ENCODE results near the gene TFEB. TPM values are rescaled to one million over a fixed set of nuclear protein-coding genes. Genes with fewer than 3 reads are reported as not detected.

The TFEB gene
- total RNA-seq, 1 donor from 2014 or later = 5.1 TPM

DNA sequence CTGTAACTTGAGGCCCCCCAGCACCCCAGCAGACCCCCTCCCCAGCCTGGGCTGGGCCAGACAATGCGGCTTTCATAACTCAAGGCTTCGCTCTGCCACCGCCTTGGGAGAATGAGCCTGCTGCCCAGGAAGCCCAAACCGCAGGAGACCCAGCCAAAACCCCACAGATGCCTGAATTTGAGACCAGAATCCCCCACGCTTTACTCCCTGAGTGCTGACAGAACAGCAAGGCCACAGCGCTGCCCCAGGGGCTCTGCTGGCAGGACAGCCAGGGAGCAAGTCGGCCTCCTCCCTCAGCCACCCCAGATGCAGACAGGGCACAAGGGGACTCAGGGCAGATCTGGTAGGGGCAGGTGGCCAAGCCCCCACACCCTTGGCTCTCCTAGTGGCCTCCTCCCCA is 95.0 kb downstream of the TFEB start:
- Histone ChIP-seq H3K36me3 (ENCODE audit: control insufficient read depth, insufficient read depth, low read length) (no peaks in the 10 kb centered on the region), H3K4me3 (ENCODE audit: low read depth, low read length) (no peak overlapping the region), H3K27me3 (ENCODE audit: control insufficient read depth, insufficient read depth, low read length) (peaks cover 27% of the 10 kb centered on the region)
- TF ChIP-seq, protein P1, sequence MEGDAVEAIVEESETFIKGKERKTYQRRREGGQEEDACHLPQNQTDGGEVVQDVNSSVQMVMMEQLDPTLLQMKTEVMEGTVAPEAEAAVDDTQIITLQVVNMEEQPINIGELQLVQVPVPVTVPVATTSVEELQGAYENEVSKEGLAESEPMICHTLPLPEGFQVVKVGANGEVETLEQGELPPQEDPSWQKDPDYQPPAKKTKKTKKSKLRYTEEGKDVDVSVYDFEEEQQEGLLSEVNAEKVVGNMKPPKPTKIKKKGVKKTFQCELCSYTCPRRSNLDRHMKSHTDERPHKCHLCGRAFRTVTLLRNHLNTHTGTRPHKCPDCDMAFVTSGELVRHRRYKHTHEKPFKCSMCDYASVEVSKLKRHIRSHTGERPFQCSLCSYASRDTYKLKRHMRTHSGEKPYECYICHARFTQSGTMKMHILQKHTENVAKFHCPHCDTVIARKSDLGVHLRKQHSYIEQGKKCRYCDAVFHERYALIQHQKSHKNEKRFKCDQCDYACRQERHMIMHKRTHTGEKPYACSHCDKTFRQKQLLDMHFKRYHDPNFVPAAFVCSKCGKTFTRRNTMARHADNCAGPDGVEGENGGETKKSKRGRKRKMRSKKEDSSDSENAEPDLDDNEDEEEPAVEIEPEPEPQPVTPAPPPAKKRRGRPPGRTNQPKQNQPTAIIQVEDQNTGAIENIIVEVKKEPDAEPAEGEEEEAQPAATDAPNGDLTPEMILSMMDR (IDR thresholded peaks at IDR 0.05; ENCODE audit: insufficient read depth, low read length, poor library complexity, severe bottlenecking) = no peak
- DNase-seq (ENCODE audit: low read depth) = no peak

DNA sequence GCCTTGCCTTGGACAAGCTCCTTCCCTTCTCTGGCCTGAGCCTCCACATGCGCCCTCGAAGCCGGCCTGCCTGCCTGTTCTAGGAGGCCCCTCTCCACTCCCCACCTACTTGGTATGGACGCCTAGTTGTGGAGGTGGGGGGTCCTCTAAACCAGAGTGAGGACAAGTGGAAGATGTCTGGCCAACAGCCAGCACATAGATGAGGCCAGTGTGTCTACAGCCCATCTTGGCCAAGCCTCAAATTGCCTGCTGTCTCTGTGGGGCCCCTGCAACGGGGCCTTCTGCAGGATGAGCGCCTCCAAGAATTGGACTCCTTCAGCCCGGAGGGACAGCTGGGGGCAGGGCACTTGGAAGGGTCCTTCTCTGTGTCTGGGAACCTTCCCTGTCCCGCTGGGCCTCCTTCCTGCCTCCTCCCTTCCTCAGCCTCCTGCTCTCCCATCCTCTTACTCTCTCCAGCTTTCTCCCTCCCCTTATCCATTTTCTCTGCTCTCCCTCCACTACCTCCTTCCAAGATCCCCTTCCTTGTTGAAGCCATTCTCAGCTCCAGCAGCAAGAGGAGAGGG is 95.5 kb downstream of the TFEB start:
- Histone ChIP-seq H3K4me3 (ENCODE audit: low read depth, low read length) (no peak overlapping the region), H3K36me3 (ENCODE audit: control insufficient read depth, insufficient read depth, low read length) (no peaks in the 10 kb centered on the region), H3K27me3 (ENCODE audit: control insufficient read depth, insufficient read depth, low read length) (peaks cover 27% of the 10 kb centered on the region)
- TF ChIP-seq, protein P1 (IDR thresholded peaks at IDR 0.05; ENCODE audit: insufficient read depth, low read length, poor library complexity, severe bottlenecking) = no peak
- DNase-seq (ENCODE audit: low read depth) = no peak

DNA sequence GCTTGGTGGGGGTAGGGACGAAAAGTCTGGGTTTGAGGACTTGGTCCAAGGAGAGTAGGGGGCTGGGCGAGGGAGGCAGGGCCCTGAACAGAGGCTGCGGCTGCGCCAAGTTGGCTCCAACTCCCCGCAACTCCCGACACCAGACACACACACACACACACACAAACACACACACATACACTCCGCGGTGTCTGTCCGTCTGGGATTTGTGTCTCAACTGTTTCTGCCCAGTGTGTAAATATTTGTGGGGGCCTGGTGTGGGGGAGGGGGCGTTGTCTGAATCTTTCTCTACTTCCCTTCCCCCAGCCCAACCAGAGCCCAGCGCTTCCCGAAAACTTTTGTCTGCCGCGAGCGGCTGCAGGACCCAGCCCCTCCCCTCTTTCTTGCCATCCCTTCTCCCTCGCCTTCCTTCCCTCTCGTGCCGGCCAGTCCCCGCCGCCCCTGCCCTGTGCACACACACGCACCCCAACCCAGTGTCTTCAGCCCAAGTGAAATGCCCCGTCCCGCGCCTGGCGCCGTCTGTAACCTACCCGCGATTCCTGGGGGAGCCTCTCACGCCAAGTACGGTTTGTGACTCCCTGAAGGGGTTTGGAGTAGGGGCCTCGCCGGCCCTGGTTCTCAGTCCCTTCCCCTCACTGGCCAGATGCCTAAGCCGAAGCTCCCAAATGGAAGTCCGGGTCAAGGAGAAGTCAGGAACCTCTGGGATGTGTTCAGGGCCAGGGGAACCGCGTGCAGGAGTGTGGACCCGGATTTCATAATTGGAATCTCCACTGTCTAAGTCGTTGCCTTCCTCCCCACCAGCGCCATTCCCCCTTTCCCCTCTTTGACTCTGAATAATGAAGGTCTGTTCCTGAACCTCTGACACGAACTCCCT is 96.2 kb downstream of the TFEB start:
- DNase-seq (ENCODE audit: low read depth) = no peak
- TF ChIP-seq, protein P1 (IDR thresholded peaks at IDR 0.05; ENCODE audit: insufficient read depth, low read length, poor library complexity, severe bottlenecking) = no peak
- Histone ChIP-seq H3K36me3 (ENCODE audit: control insufficient read depth, insufficient read depth, low read length) (no peaks in the 10 kb centered on the region), H3K27me3 (ENCODE audit: control insufficient read depth, insufficient read depth, low read length) (peaks cover 27% of the 10 kb centered on the region), H3K4me3 (ENCODE audit: low read depth, low read length) (peak overlapping the region; percentile 48)

DNA sequence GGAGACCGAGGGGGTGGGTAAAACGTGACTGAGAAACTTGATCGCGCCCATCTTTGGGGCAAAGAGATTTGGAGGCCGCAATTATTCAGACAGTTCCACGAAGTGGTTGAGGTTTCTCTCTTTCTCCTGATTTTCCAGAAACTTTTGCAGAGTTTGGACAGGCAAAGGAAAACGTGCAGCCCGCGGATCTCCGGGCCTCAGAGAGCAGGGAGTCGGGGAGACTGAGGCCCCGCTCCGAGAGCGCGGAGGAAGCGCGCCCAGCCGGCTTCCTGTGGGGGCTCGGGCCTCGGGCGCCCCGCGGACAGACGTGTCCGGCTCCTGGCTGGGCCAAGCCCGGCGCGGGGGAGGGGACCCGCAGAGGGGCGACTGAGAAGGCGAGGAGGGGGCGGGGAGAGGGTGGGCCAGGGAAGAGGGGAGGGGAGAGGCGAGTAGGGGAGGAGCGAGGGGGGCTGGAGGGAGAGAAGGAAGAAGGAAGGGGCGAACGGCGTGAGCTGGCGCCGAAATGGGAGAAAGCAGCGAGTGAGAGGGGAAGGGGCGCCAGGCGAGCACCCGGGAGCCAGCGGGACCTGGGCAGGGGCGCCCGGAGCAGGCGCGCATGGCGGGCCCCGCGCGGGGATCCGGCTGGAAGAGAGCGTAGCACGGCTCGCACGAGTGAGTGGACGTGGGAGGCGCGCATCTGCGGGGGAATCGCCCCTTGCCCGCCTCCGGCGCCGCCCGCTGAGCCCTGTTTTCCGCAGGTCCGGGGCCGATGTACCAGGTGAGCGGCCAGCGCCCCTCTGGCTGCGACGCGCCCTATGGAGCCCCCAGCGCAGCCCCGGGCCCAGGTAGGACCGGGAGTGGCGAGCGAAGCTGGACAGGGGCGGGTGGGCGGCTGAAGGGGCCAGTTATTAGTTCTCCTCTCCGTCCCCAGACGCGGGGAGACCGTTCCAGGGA is 97.1 kb downstream of the TFEB start, which contains the start of gene MDFI:
Gene MDFI (plus strand): TSS at position 467 of the 933 bp plus-strand sequence. CDS start 282 bp downstream, at position 749.
- H3K27me3 ChIP-seq (ENCODE audit: control insufficient read depth, insufficient read depth, low read length) = peaks cover 27% of the 10 kb centered on the region
- no peaks in the 10 kb centered on the region for H3K36me3 ChIP-seq (ENCODE audit: control insufficient read depth, insufficient read depth, low read length)
- no peak for DNase-seq (ENCODE audit: low read depth)
- TF ChIP-seq, protein P1 (IDR thresholded peaks at IDR 0.05; ENCODE audit: insufficient read depth, low read length, poor library complexity, severe bottlenecking) = no peak
- peak within 1 kb of the TSS; percentile 48 for H3K4me3 ChIP-seq (ENCODE audit: low read depth, low read length)

DNA sequence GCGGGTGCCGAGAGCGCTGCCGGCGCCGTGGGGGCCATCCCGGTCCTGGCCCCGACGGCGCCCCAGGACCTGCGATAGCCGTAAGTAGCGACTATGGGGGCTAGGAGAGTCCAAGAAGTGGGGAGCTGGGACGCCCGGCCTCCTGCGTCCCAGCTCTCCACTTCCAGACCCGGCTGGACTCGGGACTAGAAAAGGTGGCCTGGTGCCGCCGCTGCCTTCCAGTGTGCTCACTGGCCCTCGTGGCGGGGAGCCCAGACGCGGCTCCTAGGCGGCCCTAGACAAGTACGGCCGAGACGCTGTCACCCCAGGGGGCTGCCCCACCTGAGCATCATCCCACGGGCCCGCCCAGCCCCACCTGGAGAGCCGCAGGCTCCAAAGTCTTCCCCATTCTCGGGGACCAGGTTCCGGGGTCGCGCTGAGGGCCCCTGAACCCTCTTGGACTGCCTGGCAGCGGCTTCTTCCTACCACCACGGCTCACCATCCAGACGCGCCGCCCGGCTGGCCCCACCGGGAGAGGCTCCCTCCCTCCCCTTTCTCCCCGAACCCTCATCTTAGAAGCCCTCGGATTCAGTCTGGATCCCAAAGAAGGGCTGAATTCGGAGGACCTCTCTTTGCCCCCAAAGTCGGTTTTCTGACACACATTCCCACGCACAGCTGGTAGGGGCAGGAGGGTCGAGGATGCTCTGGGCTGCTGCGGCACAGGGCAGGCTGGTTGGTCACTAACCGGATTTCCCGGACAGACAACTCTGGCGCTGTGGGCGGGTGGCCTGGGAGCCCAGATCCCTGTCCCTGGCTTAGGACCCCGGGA is 98.0 kb downstream of the TFEB start:
- DNase-seq (ENCODE audit: low read depth) = no peak
- peaks cover 27% of the 10 kb centered on the region for H3K27me3 ChIP-seq (ENCODE audit: control insufficient read depth, insufficient read depth, low read length)
- peak overlapping the region; percentile 48 for H3K4me3 ChIP-seq (ENCODE audit: low read depth, low read length)
- TF ChIP-seq, protein P1 (IDR thresholded peaks at IDR 0.05; ENCODE audit: insufficient read depth, low read length, poor library complexity, severe bottlenecking) = no peak
- no peaks in the 10 kb centered on the region for H3K36me3 ChIP-seq (ENCODE audit: control insufficient read depth, insufficient read depth, low read length)

Measured in kidney epithelial cell (primary cell).